Activated effector memory CD4-positive, alpha-beta T cell treated with anti-CD3 and anti-CD28 coated beads, Interleukin-2, amount 50 U/mL, for 16 hours (primary cell): ENCODE measurements around the gene FUBP3.
A peak's percentile ranks its signal among the peaks of the same experiment; 100 is the strongest.
"Not testable (repeated sequence)": the region's sequence is repeated elsewhere in the genome, so short reads cannot be mapped to it uniquely, and the experiment has no call there.

ENCODE experiments used
- DNase-seq: peaks from one replicate; pipeline ENCODE4 v3.0.0-alpha.2; 2020

The FUBP3 gene

DNA sequence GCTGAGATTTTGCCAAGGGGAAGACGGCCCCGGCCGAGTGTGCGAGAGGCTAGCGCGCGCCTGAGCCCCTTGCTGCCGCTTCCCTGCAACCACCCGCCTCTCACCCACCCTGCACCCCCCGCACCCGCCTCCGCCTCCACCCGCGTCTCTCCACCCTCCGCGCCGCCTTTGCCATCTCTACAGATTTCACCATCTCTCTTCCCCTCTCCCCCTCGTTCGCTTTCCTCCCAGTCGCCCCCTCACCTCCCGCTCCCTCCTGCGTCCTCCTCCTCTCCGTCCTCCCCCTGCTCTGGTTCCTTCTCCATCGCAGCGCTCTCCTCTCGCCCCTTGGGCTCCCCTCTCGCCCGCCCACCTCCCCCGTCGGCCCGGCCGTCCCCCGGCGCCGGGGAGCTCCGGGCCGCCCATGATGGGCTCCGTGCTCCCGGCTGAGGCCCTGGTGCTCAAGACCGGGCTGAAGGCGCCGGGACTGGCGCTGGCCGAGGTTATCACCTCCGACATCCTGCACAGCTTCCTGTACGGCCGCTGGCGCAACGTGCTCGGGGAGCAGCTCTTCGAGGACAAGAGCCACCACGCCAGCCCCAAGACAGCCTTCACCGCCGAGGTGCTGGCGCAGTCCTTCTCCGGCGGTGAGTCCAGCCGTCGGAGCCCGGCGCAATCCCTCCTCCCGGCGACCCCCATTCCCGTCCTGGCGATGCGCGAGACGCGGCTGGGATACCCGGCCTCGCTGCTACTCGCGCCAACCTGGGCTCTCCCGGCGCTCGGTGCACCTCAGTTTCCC, 85.1 kb downstream of the FUBP3 start, which contains the start of gene PRDM12:
PRDM12 (plus strand) TSS at position 344 of the 778 bp plus-strand sequence; CDS start at position 404, 60 bp downstream.
- DNase-seq = no peak

DNA sequence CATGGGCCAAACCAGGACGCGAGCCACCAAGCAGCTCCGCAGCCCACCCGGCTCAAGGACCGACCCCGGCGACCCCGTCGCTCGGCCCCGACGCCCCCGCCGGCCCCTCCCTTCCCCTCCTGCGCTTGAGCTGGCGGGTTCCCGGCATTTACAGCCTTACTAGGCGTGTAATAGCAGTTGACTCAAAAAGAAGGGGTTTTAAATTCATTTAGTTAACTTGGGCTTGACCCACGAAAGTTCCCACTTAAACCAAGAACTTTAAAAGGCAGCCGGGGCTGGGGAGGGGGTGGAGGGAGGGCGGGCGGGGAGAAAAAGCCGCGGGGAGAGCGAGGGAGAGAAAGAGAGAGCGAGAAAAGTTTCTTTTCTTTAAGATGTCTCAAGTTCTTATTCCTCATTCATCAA, 85.7 kb downstream of the FUBP3 start:
- no peak for DNase-seq

DNA sequence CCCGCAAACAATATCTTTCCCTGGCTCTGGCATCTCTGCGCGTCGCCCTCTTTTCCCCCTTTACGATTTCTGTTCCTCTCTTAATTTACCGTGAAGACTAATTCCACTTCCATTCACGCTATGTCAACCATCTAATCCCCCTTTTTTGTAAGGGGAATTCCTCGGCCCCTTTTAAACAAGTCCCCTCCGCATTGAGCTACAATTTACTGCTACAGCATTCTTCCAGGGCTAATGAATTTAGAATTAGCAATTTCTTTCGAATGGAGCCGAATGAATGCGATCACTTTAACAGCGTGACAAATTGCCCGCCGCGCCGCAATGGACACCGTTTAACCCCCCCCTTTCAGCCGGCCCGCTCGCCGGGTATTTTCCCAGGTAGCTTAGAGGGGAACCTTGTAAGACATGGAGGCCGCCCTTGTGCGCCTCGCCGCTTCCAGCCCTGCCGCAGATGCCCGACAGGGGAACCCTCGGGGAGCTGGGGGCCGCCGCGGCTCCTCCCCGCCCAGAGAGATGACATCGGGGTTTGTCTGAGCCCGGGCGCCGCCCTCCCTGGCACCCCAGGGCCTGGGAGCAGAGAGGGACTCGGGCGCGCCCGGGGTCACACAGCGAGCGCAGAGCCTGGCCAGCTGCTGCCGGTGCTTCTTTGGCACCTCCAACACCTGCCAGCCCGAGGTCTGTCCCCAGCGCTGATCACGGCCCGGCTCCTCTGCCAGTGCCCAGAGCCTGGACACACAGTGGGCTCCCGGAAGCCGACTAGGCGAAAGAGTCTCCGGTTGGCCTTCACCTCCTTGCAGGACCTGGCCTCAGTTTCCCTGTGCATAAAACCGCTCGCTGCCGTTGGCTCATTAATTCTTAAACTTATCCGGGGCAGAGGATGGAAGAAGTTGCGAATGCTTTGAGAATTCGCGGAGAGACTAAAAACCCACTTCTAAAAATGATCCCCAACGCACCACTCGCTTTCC, 86.3 kb downstream of the FUBP3 start:
- no peak for DNase-seq

DNA sequence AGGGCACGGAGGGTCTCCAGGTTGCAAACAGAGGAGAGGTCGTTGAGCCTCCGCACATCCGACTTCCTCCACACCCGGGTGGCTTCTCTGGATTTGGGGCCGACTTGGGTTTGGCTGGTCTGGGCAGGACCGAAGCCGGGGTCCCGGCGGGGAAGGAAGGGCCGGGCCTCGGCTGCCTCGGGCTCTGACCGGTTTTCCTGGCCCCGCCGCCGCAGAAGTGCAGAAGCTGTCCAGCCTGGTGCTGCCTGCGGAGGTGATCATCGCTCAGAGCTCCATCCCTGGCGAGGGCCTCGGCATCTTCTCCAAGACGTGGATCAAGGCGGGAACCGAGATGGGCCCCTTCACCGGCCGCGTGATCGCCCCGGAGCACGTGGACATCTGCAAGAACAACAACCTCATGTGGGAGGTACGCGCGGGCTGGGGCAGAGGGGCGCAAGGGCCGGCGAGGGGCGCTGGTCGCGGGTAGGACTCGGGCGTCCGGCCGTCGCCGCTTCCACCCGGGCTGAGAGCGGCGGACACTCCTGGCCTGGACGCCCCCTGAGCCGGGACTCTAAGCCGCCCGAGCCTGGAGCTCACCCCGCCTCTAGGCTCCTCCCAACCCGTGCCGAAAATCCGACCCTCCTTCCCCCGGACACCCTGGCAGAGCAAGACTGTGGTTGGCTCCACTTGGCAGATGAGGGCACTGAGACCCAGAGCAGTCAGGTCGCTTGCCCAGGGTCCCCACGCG, 87.2 kb downstream of the FUBP3 start:
- no peak for DNase-seq

DNA sequence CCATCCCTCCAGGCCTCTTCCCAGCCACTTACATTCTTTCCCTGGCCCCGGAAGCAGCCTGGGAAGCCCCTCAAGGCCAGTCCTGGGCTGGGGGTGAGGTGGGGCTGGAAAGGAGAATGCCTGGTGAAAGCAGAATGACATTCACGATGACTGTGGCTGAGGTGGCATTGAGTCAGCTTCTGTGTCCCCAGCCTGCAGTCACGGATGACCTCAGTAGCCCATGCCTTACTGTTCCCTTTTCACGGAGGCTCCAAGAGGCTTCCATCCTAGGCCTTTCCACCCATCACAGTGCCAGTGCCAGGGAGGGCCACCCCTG, 87.7 kb downstream of the FUBP3 start:
- no peak for DNase-seq

DNA sequence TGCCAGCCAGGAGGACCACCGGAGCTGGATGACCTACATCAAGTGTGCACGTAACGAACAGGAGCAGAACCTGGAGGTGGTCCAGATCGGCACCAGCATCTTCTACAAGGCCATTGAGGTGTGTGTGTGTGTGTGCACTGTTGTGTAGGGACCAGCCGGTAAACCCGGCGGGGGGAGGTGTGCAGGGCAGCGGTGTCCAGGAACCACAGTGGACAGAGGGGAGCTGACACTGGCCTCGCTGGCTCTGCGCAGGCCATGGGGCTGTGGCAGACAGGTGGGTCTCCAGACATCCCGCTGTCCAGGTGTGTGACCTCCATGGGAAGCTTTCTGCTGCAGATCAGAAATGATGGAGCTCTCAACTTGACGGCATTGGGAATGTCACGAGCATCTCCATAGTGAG, 88.8 kb downstream of the FUBP3 start:
- DNase-seq = no peak

DNA sequence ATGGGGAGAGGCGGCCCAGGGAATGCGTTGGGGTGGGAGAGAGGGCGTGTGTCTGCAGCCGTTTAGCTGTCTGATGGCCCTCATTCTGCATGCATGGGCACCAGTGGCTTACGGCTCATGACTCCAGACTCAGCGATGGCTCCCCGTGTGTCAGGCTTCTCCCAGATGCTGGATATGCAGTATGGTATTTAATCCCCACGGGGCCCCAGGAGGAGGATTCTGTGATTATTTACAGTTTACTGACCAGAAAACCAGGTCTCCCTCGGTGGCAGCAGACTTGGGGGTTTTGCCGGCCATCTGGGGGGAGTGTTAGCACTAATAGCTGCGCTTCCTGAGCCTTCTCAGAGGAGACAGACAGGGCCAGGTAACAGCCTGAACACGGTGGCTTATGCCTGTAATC, 89.3 kb downstream of the FUBP3 start:
- DNase-seq = no peak

DNA sequence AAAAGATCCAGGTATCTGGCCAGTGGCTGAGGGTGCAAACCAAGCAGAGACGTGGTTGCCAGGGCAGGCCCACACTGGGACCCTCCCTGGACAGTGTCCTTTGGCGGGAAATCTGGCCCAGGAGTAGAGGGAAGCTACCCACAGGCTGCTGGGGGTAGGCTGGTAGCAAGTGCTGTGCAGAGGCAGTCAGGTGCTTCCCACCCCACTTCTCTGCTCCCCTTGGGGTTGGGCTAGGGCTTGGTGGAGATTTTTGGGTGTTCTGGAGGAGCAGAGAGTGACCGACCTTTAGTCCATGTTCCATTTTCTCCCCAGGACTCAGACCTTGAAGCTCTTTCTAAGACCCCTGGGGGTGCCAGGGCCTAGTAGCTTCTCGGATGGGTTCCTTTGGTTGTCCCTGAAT, 90.6 kb downstream of the FUBP3 start:
- DNase-seq = no peak

DNA sequence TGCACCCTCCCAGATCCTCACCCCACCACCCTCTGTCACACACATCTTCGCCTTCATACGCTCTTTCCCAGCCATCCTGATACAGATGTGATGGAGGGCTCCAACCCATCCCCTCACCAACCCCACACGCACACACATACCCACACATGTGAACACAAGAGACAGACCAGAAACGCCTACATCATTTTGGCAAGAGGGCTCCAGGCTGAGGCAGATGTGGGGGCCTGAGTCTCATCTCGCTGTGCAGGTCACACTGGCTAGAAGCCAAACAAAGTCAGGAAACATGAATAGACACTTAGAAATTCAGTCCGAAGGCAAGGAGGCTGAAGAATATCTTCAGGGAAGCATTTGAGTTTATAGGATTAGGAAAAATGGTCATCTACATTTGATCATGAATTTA, 91.3 kb downstream of the FUBP3 start:
- DNase-seq = no peak

DNA sequence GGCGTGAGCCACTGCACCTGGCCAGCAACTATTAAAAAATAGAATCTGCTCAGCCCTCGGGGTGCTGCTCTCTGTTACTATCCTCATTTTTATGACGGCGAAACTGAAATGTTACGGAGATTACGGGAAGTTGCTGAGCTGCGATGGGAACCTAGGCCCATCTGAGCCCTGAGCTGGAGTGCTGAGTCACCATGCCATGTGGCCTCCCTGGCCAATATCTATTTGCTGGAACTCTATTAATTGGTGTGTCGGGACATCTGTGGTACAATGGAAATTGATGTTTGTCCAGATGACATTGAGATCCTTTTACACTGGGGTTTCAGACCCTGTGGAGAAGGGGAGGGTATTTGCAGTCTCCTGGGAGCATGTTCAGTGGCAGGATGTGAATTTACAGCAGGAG, 93.1 kb downstream of the FUBP3 start:
- DNase-seq = no peak

DNA sequence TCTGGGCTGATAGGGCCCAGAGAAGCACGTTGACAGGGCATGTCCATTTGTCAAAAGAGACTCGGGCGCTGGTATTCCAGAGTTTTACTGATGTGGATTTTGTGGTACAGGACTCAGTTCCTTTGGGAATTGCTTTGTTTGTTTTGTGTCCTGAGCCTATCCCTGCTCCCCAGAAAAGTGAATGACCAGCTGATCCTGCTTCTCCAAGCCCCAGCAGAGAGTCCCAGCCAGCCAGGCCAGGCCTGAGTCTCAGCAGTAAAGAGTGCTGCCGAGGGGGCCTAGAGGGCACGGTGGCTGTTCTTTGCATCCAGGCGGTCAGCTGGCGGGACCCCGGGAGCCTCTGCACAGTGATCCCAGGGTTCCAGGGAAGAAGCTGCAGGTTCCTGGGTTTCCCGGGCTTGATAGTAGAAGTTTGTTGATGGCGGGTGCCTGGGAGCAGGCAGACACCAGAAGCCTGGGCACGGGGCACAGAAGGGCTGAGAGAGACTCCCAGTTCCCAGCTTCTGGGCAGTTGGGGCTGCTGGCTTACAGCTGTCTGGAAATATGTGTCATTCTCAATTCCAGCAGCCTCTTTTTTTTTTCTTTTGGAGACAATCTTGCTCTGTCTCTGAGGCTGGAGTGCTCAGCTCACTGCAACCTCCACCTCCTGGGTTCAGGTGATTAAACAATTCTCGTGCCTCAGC, 93.7 kb downstream of the FUBP3 start:
- DNase-seq = no peak

DNA sequence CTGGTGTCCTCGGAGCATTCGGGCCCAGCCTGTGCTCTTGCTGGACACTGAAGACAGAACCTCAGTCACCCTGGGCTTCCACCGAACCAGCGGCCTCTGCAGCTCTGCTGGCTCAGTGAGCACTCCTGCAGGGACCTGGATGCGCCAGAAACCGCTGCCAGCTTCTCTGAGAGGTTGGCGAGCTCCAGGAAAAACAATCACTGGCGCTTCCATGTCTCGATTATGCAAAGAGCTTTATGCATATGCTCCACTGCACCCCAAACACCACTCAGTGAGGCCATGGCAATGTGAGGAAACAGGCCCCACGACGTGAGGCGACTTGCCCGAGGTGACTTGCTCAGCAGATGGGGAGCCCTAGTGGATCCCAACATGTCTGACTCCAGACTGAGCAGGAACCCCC, 96.0 kb downstream of the FUBP3 start:
- DNase-seq = no peak

DNA sequence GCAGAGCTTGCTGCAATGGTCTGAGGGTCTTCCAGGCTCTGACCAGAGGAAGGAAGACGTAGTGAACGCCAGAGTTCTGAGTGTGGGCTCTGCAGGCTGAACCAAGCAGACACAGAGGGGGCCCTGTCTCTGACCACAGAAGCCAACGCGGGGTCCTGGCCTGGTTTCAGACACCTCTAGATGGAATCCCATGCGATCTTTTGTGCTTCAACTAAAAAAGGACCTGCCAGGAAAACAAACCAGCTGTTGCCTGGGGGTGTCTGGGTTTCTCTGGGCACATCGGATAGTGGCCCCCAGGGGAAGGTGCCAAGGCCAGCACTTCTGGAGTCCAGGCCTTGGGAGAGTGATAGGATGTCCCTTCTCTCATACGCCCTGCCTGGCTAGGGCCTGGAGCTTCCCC, 97.9 kb downstream of the FUBP3 start:
- no peak for DNase-seq

DNA sequence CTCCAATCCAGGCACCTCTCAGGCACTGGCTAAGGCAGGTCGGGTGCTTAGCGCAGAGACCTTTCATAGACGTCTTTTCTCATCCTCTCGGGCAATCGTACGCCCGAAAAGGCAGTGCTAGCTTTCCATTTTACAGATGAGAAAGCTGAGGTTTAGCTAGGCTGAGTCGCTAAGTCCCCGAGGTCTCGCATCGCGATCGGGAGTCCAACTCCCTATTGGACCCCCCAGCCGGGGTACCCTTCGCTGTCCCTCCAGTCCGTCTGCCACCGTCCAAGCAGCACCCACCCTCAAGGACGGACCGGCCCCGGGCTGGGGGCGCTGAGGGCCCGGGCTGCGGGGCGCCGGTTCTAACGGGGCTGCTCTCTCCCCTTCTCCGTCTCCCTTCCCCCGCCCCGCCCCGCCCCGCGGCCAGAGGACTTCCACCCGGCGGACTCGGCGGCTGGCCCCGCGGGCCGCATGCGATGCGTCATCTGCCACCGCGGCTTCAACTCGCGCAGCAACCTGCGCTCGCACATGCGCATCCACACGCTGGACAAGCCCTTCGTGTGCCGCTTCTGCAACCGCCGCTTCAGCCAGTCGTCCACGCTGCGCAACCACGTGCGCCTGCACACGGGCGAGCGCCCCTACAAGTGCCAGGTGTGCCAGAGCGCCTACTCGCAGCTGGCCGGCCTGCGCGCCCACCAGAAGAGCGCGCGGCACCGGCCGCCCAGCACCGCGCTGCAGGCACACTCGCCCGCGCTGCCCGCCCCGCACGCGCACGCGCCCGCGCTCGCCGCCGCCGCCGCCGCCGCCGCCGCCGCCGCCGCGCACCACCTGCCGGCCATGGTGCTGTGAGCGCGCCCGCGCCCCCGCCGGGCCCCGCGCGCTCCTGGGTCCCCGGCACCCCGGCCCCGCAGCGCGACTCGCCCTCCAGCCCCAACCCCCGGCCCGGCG, 101.7 kb downstream of the FUBP3 start:
- DNase-seq = peak; percentile 87

DNA sequence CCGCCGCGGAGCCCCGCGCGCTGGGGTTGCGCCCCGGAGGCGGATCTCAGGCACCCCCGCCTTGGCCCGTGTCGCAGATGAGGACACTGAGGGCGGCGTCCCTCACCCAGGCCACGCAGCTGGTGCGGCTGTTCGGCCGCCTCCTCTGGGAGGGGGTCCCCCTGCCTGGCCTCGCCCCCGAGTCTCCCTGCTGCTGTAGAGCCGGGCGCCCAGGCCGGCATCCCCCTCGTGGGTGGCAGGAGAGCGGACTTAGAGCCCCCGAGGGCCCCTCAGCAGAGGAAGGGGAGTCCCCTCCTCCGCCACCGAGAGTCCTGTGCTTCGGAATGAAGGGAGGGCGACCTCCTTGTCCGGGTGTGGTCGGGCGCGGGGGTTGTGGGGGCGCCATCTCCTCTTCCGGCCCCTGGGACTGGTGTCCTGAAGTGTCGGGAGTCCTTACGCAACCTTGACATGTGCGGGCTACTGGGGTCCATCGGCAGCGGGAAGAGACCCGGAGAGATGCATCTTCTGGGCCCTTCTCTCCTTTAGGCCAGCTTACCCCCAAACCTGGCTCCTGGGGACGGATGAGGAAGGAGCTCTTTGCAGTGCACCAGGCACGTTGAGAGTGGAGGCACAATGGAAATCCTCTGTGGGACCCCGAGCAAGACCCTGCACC, 102.5 kb downstream of the FUBP3 start:
- DNase-seq = no peak

DNA sequence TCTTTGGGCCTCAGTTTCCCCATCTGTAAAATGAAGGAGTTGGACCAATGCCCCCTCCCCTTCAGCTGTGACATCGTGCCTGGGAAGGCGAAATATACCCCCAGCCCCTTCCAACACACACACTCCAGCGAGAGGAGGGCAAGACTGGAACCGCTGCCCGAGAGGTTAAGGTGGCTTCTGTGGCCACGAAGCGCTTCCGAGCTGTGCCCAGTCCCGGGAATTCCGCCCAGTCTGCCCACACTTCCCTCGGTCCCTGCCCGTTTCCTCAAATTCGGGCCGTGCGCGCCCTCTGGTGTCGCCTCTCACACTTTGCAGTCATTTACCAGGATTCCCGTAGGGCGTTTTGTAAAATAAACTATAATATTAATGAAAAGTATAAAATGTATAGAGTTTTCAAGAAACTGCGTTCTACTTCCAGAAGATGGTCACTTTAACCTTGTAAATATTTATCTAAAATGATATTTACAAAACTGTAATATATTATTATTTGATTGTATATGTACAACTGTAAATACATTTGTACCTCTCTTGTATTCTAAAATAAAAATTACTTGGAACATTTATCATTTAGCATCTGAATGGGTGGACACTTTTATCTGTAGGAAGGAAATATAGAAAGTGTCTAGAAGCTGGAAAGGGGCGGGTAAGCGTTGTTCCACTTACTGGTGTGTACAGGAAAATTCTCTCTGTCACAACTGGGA, 103.2 kb downstream of the FUBP3 start:
- peak; percentile 86 for DNase-seq

DNA sequence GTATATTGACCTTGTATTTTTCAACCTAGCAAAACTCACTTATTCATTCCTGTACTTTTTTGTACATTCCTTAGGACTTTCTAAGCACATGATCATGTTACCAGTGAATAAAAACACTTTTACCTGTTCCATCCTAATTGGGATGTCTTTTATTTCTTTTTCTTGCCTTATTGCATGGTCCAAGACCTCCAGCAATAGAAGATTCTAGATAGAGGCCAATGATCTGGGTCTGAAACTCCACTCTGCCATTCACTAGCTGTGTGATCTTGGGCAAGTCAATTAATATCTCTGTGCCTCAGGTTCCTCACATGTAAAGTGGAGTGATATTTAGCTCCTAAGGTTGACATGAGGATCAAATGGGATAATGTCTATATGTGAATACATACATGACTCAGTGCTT, 105.7 kb downstream of the FUBP3 start:
- DNase-seq = no peak

DNA sequence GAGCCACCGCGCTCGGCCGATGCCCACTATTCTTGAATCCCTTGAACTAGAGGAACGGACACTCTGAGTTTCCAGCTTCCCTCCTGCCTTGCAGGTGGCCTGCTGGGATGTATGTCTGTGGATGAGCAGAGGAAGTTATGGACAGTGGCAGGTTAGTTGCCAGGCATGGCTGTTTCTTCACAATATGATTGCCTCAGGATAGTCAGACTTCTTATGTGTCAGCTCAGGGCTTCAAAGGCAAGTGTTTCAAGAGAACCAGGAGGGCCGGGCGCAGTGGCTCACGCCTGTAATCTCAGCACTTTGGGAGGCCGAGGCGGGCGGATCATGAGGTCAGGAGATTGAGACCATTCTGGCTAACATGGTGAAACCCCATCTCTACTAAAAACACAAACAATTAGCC, 106.6 kb downstream of the FUBP3 start:
- DNase-seq = not testable (repeated sequence)

DNA sequence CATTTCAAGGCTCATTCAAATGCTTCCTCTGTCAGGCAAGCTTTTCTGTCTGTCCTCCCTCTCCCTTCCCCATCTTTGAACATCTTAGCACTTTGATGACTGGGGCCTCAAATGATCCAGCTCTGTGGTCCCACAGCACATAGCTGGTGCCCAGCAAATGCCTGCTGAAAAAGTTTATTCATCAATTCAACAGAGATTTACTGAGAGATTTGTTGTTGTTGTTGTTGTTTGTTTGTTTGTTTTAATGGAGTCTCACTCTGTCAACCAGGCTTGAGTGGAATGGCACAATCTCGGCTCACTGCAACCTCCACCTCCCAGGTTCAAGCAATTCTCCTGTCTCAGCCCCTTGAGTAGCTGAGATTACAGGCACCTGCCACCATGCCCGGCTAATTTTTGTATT, 108.2 kb downstream of the FUBP3 start:
- no peak for DNase-seq
